HFFc6 (cell line): ENCODE results near the gene RBP7. TPM values are rescaled to one million over a fixed set of nuclear protein-coding genes. Genes with fewer than 3 reads are reported as not detected.

Experiments used
- DNase-seq: peaks from one replicate; pipeline ENCODE4 v3.0.0-alpha.2; 2018
- H3K27ac Mint-ChIP-seq: 2 replicates; pipeline ENCODE4 v1.8.0; 2020; ENCODE audit warnings: mild to moderate bottlenecking, mixed read lengths
- H3K27me3 Mint-ChIP-seq: 2 replicates; pipeline ENCODE4 v1.8.0; 2021; ENCODE audit warnings: mild to moderate bottlenecking, moderate library complexity, mixed read lengths; ENCODE audit not compliant: insufficient read depth
- H3K36me3 Mint-ChIP-seq: 2 replicates; pipeline ENCODE4 v1.8.0; 2021; ENCODE audit warnings: low read depth, mixed read lengths
- H3K4me1 Mint-ChIP-seq: 2 replicates; pipeline ENCODE4 v1.8.0; 2020; ENCODE audit warnings: low read depth, mixed read lengths
- H3K4me3 Mint-ChIP-seq: 2 replicates; pipeline ENCODE4 v1.8.0; 2020; ENCODE audit warnings: mild to moderate bottlenecking, moderate library complexity, mixed read lengths
- H3K9me3 Mint-ChIP-seq: 2 replicates; pipeline ENCODE4 v1.8.0; 2020; ENCODE audit warnings: mild to moderate bottlenecking, mixed read lengths
- total RNA-seq, 6 experiments: library from RNA; stranded (reverse); fragmentation: NEBNext Ultra II Directional; extraction: Animal tissue kit (Norgen Biotek cat#: 25700); gene quantifications; 2 replicates in 1 of 6; 3 replicates in 5 of 6; pipeline ENCODE4 v1.2.3, GENCODE V29; 2021
- TF ChIP-seq, protein P1 (sequence below): fragments of 200-600 bp; sonication (generic); IDR thresholded peaks from 2 replicates; pipeline ENCODE4 v1.5.0; 2021; ENCODE audit warnings: antibody characterized with exemption, mild to moderate bottlenecking

RBP7 gene
- total RNA-seq, 6 experiments from 2014 or later, result 0.37 to 0.76 (median 0.47) TPM; not detected in 2

- TF ChIP-seq, protein P1, sequence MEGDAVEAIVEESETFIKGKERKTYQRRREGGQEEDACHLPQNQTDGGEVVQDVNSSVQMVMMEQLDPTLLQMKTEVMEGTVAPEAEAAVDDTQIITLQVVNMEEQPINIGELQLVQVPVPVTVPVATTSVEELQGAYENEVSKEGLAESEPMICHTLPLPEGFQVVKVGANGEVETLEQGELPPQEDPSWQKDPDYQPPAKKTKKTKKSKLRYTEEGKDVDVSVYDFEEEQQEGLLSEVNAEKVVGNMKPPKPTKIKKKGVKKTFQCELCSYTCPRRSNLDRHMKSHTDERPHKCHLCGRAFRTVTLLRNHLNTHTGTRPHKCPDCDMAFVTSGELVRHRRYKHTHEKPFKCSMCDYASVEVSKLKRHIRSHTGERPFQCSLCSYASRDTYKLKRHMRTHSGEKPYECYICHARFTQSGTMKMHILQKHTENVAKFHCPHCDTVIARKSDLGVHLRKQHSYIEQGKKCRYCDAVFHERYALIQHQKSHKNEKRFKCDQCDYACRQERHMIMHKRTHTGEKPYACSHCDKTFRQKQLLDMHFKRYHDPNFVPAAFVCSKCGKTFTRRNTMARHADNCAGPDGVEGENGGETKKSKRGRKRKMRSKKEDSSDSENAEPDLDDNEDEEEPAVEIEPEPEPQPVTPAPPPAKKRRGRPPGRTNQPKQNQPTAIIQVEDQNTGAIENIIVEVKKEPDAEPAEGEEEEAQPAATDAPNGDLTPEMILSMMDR, result no peak
- Mint-ChIP-seq H3K27me3 (no peaks in the 10 kb centered on the region; the same call in 1 of the 2 replicates), H3K36me3 (peaks cover 5% of the 10 kb centered on the region; the same call in 1 of the 2 replicates), H3K4me3 (no peak overlapping the region), H3K4me1 (no peaks in the 10 kb centered on the region), H3K27ac (no peak overlapping the region), H3K9me3 (no peaks in the 10 kb centered on the region)
- no peak for DNase-seq
Measured at GRCh38 chr1:9985001-9985400, 12.0 kb upstream of the RBP7 start.

GRCh38 chr1:9989773-9990172, 7.3 kb upstream of the RBP7 start:
- Mint-ChIP-seq H3K27me3 (no peaks in the 10 kb centered on the region; the same call in none of the 2 replicates), H3K36me3 (no peaks in the 10 kb centered on the region), H3K4me3 (no peak overlapping the region), H3K27ac (no peak overlapping the region), H3K4me1 (no peaks in the 10 kb centered on the region; the same call in 1 of the 2 replicates), H3K9me3 (no peaks in the 10 kb centered on the region)
- TF ChIP-seq, protein P1, result no peak
- no peak for DNase-seq

DNA sequence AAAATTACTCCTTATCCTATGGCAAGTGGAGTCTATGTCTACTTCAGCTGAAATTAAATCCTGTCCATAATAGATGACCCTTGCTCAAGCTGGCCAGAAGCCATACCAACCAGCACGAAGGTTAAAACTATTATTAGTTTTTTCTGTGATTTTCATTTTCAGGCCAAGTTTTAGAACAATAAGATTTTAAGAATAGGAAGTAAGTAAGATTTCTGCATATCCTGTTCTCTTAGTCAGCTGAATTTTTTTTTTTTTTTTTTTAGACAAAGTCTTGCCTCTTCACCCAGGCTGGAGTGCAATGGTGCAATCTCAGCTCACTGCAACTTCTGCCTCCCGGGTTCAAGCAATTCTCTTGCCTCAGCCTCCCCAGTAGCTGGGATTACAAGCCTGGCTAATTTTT, 6.1 kb upstream of the RBP7 start:
- Mint-ChIP-seq H3K36me3 (no peaks in the 10 kb centered on the region), H3K27me3 (no peaks in the 10 kb centered on the region; the same call in none of the 2 replicates), H3K27ac (no peak overlapping the region), H3K4me1 (no peaks in the 10 kb centered on the region; the same call in 1 of the 2 replicates), H3K9me3 (no peaks in the 10 kb centered on the region), H3K4me3 (no peak overlapping the region)
- TF ChIP-seq, protein P1, result no peak
- DNase-seq, result no peak

- Mint-ChIP-seq H3K9me3 (no peaks in the 10 kb centered on the region), H3K27me3 (peaks cover 2% of the 10 kb centered on the region), H3K4me3 (no peak overlapping the region), H3K27ac (no peak overlapping the region), H3K36me3 (no peaks in the 10 kb centered on the region), H3K4me1 (peaks cover 7% of the 10 kb centered on the region)
- DNase-seq, result no peak
- TF ChIP-seq, protein P1, result no peak
Measured at GRCh38 chr1:9992910-9993309, 4.1 kb upstream of the RBP7 start.

GRCh38 chr1:9993561-9994075, 3.4 kb upstream of the RBP7 start:
- peaks cover 3% of the 10 kb centered on the region for H3K9me3 Mint-ChIP-seq

More at GRCh38 chr1:9993561-9994075, 3.4 kb upstream of the RBP7 start:
- TF ChIP-seq, protein P1, result no peak
- DNase-seq, result no peak
- Mint-ChIP-seq H3K4me3 (no peak overlapping the region), H3K27ac (no peak overlapping the region), H3K36me3 (peaks cover 2% of the 10 kb centered on the region; the same call in 1 of the 2 replicates), H3K4me1 (peaks cover 7% of the 10 kb centered on the region), H3K27me3 (peaks cover 5% of the 10 kb centered on the region)
